K562 (cell line): ENCODE data around the gene GCDH. TPM values are rescaled to one million over a fixed set of nuclear protein-coding genes. Genes with fewer than 3 reads are reported as not detected.
A peak's percentile ranks its signal among the peaks of the same experiment; 100 is the strongest.

Experiments used
- BRCA1 ChIP-seq, 2 experiments: fragments of 450-650 bp in 1 of 2; sonication (generic) in 1 of 2; formaldehyde crosslinking in 1 of 2; IDR thresholded peaks; 2 replicates each; pipeline versions ENCODE4 v1.5.0 to v1.6.1; 2017 to 2020; ENCODE audit warnings: mild to moderate bottlenecking in 1 of 2, missing genetic modification reagents in 1 of 2
- EP400 ChIP-seq: fragments of 450-650 bp; IDR thresholded peaks from 2 replicates; pipeline ENCODE4 v1.6.1; 2017; ENCODE audit warnings: antibody characterized with exemption, mild to moderate bottlenecking, moderate library complexity
- JUN ChIP-seq, 2 experiments: sonication (generic) in 1 of 2; formaldehyde crosslinking in 1 of 2; IDR thresholded peaks; 2 replicates each; pipeline versions ENCODE4 v1.6.1 to v1.8.0; 2012 to 2022; ENCODE audit warnings: borderline replicate concordance in 2 of 2, mild to moderate bottlenecking in 2 of 2, improper control_type of control experiment in 1 of 2, low read depth in 1 of 2, low read length in 1 of 2, missing genetic modification reagents in 1 of 2
- JUND ChIP-seq, 2 experiments: IDR thresholded peaks; 2 replicates in 1 of 2; 3 replicates in 1 of 2; pipeline ENCODE4 v1.6.1; 2011; ENCODE audit warnings: borderline replicate concordance in 2 of 2, low read depth in 2 of 2, low read length in 2 of 2, improper control_type of control experiment in 1 of 2, missing biosample characterization in 1 of 2, missing genetic modification characterization in 1 of 2, missing genetic modification reagents in 1 of 2
- KDM4B ChIP-seq, 2 experiments: fragments of 450-650 bp in 1 of 2; sonication (generic) in 1 of 2; IDR thresholded peaks; 2 replicates each; pipeline ENCODE4 v1.6.1; 2016 to 2017; ENCODE audit warnings: borderline replicate concordance in 2 of 2, antibody characterized with exemption in 1 of 2, low read depth in 1 of 2, mild to moderate bottlenecking in 1 of 2
- NFE2 ChIP-seq: IDR thresholded peaks from 2 replicates; pipeline ENCODE4 v1.6.1; 2014; ENCODE audit warnings: antibody characterized with exemption, low read depth
- NFXL1 ChIP-seq: fragments of 450-650 bp; formaldehyde crosslinking; IDR thresholded peaks from 2 replicates; pipeline ENCODE4 v1.4.0; 2021; ENCODE audit warnings: mild to moderate bottlenecking
- SAFB ChIP-seq: fragments of 200-400 bp; formaldehyde crosslinking; IDR thresholded peaks from 2 replicates; pipeline ENCODE4 v1.6.1; 2017; ENCODE audit warnings: low read depth, low read length, borderline replicate concordance
- TEAD2 ChIP-seq: fragments of 450-650 bp; IDR thresholded peaks from 2 replicates; pipeline ENCODE4 v1.6.1; 2016; ENCODE audit warnings: missing genetic modification characterization, control low read depth, missing compliant biosample characterization
- TSHZ1 ChIP-seq: fragments of 250-450 bp; sonication (Bioruptor Pico); IDR thresholded peaks from 2 replicates; pipeline ENCODE4 v1.4.0; 2020; ENCODE audit warnings: mild to moderate bottlenecking, moderate library complexity
- U2AF1 ChIP-seq: fragments of 200-400 bp; formaldehyde crosslinking; optimal IDR thresholded peaks from 2 replicates; pipeline ENCODE3; 2017; ENCODE audit warnings: mild to moderate bottlenecking, low read depth, low read length, moderate library complexity
- ZBTB2 ChIP-seq: fragments of 450-650 bp; IDR thresholded peaks from 2 replicates; pipeline ENCODE4 v1.6.1; 2016; ENCODE audit warnings: antibody characterized with exemption
- ZBTB34 ChIP-seq: fragments of 250-450 bp; sonication (Bioruptor Pico); IDR thresholded peaks from 2 replicates; pipeline ENCODE4 v1.8.0; 2021; ENCODE audit warnings: mild to moderate bottlenecking, moderate library complexity
- ZBTB43 ChIP-seq: sonication (generic); formaldehyde crosslinking; IDR thresholded peaks from 2 replicates; pipeline ENCODE4 v1.8.0; 2023; ENCODE audit warnings: mild to moderate bottlenecking, missing genetic modification reagents
- ZKSCAN3 ChIP-seq: fragments of 250-450 bp; sonication (Bioruptor Pico); IDR thresholded peaks from 2 replicates; pipeline ENCODE4 v1.4.0; 2020
- ZNF668 ChIP-seq: fragments of 250-450 bp; sonication (Bioruptor Pico); IDR thresholded peaks from 2 replicates; pipeline ENCODE4 v1.8.0; 2022; ENCODE audit warnings: mild to moderate bottlenecking, inconsistent platforms
- polyA plus RNA-seq, 8 experiments: library from polyadenylated mRNA; depleted of rRNA in 4 of 8; stranded (reverse) in 5 of 8; unstranded in 3 of 8; fragments of >200 nt; fragmentation: Nextera tagmentation in 2 of 8; fragmentation: Illumina TruSeq in 1 of 8; extraction: Ambion mirVana in 2 of 8; extraction: Trizol in 1 of 8; gene quantifications; 2 replicates each; pipeline versions ENCODE4 v1.2.1 to v1.2.3, GENCODE V29; 2011 to 2014; ENCODE audit warnings: inconsistent platforms in 1 of 8, missing spikeins in 1 of 8
- total RNA-seq, 7 experiments: library from RNA; depleted of rRNA in 6 of 7; stranded (reverse); fragments of >200 nt in 6 of 7; fragmentation: Illumina TruSeq in 2 of 7; extraction: Trizol in 2 of 7; gene quantifications; 2 replicates each; pipeline versions ENCODE4 v1.2.1 to v1.2.3, GENCODE V29; 2011 to 2021; ENCODE audit warnings: low replicate concordance in 1 of 7

Gene GCDH
- total and polyA plus RNA-seq, 9 of the 15 experiments (the other 6 are each of a cell fraction or from before 2014, with no cell fraction given): 2.9 to 50.8 (median 19.1) TPM

GRCh38 chr19:12937927-12938778 lies 47.2 kb downstream of the GCDH start, which contains the start of gene CALR (continued):
- TF ChIP-seq NFE2 (no peak), BRCA1 (IDR thresholded peaks at IDR 0.05) (no peak), BRCA1 (CRISPR knock-in tag; IDR thresholded peaks at IDR 0.05) (no peak), U2AF1 (peak; percentile 64), ZNF668 (peak; percentile 18; the same call in 1 of the 2 replicates), ZKSCAN3 (CRISPR knock-in tag) (no peak), ZBTB34 (CRISPR knock-in tag) (no peak), KDM4B (IDR thresholded peaks at IDR 0.05; ENCODE audit: borderline replicate concordance in 2 of 2, low read depth in 1 of 2) (no peak), SAFB (peak; percentile 99), NFXL1 (CRISPR knock-in tag) (no peak), ZBTB2 (peak; percentile 98), ZBTB43 (CRISPR knock-in tag) (no peak), TEAD2 (tag) (no peak), JUND (IDR thresholded peaks at IDR 0.05; ENCODE audit: borderline replicate concordance, low read depth, low read length) (no peak; the same call in 1 of the 2 replicates), JUND (tag; IDR thresholded peaks at IDR 0.05; ENCODE audit: borderline replicate concordance, low read depth, low read length) (no peak; the same call in 2 of the 3 replicates), EP400 (peak; percentile 97), JUN (IDR thresholded peaks at IDR 0.05; ENCODE audit: borderline replicate concordance, low read depth, low read length) (no peak; the same call in 1 of the 2 replicates), JUN (CRISPR knock-in tag; IDR thresholded peaks at IDR 0.05; ENCODE audit: borderline replicate concordance) (peak; percentile 85; the same call in 1 of the 2 replicates), TSHZ1 (no peak)
